SU-DHL-6 (cell line): ENCODE results near the gene KIF16B.

Source experiments
- H2AFZ ChIP-seq: fragments of 200-600 bp; sonication (generic); 2 replicates; pipeline ENCODE4 v1.6.1; 2014; ENCODE audit warnings: low read depth, mild to moderate bottlenecking, moderate library complexity, mixed read lengths, antibody characterized with exemption, low read length; ENCODE audit not compliant: severe bottlenecking
- H3F3A ChIP-seq: fragments of 200-600 bp; shearing (Covaris generic); 2 replicates; pipeline ENCODE4 v1.6.0; 2016; ENCODE audit warnings: antibody characterized with exemption, mild to moderate bottlenecking; ENCODE audit not compliant: insufficient read depth
- H3K27ac ChIP-seq: fragments of 200-600 bp; sonication (generic); 2 replicates; pipeline ENCODE4 v1.5.1; 2016; ENCODE audit warnings: low read depth, mild to moderate bottlenecking, low read length, moderate library complexity, mixed read lengths
- H3K27me3 ChIP-seq: fragments of 200-600 bp; sonication (generic), shearing (Covaris generic); 2 replicates; pipeline ENCODE4 v1.6.0; 2014; ENCODE audit warnings: mild to moderate bottlenecking, low read length
- H3K36me3 ChIP-seq: fragments of 200-600 bp; sonication (generic); 2 replicates; pipeline ENCODE4 v1.6.1; 2014; ENCODE audit warnings: mild to moderate bottlenecking, low read length, mixed read lengths
- H3K4me2 ChIP-seq: fragments of 300-600, 200-600 bp; shearing (Covaris generic), sonication (generic); 2 replicates; pipeline ENCODE4 v1.6.0; 2014; ENCODE audit warnings: low read length, low read depth, mild to moderate bottlenecking; ENCODE audit not compliant: poor library complexity, severe bottlenecking
- H3K4me3 ChIP-seq: fragments of 200-600 bp; sonication (generic); 2 replicates; pipeline ENCODE4 v1.5.1; 2014; ENCODE audit warnings: antibody characterized with exemption, low read length, mild to moderate bottlenecking, mixed read lengths; ENCODE audit not compliant: insufficient read depth, poor library complexity, severe bottlenecking
- H3K79me2 ChIP-seq: fragments of 200-600 bp; sonication (generic); 2 replicates; pipeline ENCODE4 v1.6.1; 2014; ENCODE audit warnings: mild to moderate bottlenecking, low read length, moderate library complexity; ENCODE audit not compliant: insufficient read depth
- H3K9ac ChIP-seq: fragments of 200-600 bp; sonication (generic); 2 replicates; pipeline ENCODE4 v1.7.0; 2014; ENCODE audit warnings: mild to moderate bottlenecking, low read length
- H3K9me2 ChIP-seq: fragments of 200-600 bp; sonication (generic); replicated peaks from 2 replicates; pipeline ENCODE4 v1.6.1; 2014; ENCODE audit warnings: low read length; ENCODE audit not compliant: insufficient read depth
- H3K9me3 ChIP-seq: fragments of 200-600 bp; sonication (generic); 2 replicates; pipeline ENCODE4 v1.6.1; 2014; ENCODE audit warnings: low read length, mixed read lengths; ENCODE audit not compliant: insufficient read depth
- H4K20me1 ChIP-seq: fragments of 200-600 bp; sonication (generic); 2 replicates; pipeline ENCODE4 v1.6.1; 2014; ENCODE audit warnings: low read depth, mild to moderate bottlenecking, antibody characterized with exemption, low read length, moderate library complexity, mixed read lengths
- EZH2phosphoT487 ChIP-seq: fragments of 200-600 bp; sonication (generic), shearing (Covaris generic); conservative IDR thresholded peaks from 2 replicates; pipeline ENCODE4 v1.6.1; 2018; ENCODE audit warnings: mild to moderate bottlenecking, antibody characterized with exemption, low read length, moderate library complexity, mixed read lengths
- TF ChIP-seq, protein P1 (sequence below): fragments of 200-600 bp; sonication (generic); IDR thresholded peaks from one replicate; pipeline ENCODE4 v1.5.1; 2017; ENCODE audit warnings: antibody characterized with exemption, mild to moderate bottlenecking, low read length, moderate library complexity; ENCODE audit not compliant: insufficient read depth, poor library complexity, severe bottlenecking

Gene KIF16B

GRCh38 chr20:16580620-16581019 is 7.4 kb upstream of the KIF16B start:
- Histone ChIP-seq H3K9ac (no peak overlapping the region), H3K4me2 (no peak overlapping the region), H3K79me2 (no peaks in the 10 kb centered on the region), H3F3A (no peaks in the 10 kb centered on the region), H3K36me3 (no peaks in the 10 kb centered on the region), H3K4me3 (no peak overlapping the region), H3K9me3 (no peaks in the 10 kb centered on the region), H4K20me1 (no peaks in the 10 kb centered on the region), H3K9me2 (no peaks in the 10 kb centered on the region; the same call in 1 of the 2 replicates), H3K27ac (no peak overlapping the region), H2AFZ (no peak overlapping the region), H3K27me3 (no peaks in the 10 kb centered on the region)
- TF ChIP-seq, protein P1, sequence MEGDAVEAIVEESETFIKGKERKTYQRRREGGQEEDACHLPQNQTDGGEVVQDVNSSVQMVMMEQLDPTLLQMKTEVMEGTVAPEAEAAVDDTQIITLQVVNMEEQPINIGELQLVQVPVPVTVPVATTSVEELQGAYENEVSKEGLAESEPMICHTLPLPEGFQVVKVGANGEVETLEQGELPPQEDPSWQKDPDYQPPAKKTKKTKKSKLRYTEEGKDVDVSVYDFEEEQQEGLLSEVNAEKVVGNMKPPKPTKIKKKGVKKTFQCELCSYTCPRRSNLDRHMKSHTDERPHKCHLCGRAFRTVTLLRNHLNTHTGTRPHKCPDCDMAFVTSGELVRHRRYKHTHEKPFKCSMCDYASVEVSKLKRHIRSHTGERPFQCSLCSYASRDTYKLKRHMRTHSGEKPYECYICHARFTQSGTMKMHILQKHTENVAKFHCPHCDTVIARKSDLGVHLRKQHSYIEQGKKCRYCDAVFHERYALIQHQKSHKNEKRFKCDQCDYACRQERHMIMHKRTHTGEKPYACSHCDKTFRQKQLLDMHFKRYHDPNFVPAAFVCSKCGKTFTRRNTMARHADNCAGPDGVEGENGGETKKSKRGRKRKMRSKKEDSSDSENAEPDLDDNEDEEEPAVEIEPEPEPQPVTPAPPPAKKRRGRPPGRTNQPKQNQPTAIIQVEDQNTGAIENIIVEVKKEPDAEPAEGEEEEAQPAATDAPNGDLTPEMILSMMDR, result no peak
- no peak for TF ChIP-seq EZH2phosphoT487

GRCh38 chr20:16580147-16580546 is 6.9 kb upstream of the KIF16B start:
- Histone ChIP-seq H3K27me3 (no peaks in the 10 kb centered on the region), H3K79me2 (no peaks in the 10 kb centered on the region), H3K4me3 (no peak overlapping the region), H3K27ac (no peak overlapping the region), H3K9ac (no peak overlapping the region), H3K4me2 (no peak overlapping the region), H3K36me3 (no peaks in the 10 kb centered on the region), H3K9me3 (no peaks in the 10 kb centered on the region), H2AFZ (no peak overlapping the region), H3K9me2 (no peaks in the 10 kb centered on the region; the same call in 1 of the 2 replicates), H4K20me1 (no peaks in the 10 kb centered on the region), H3F3A (no peaks in the 10 kb centered on the region)
- TF ChIP-seq EZH2phosphoT487, result no peak
- TF ChIP-seq, protein P1, result no peak

DNA sequence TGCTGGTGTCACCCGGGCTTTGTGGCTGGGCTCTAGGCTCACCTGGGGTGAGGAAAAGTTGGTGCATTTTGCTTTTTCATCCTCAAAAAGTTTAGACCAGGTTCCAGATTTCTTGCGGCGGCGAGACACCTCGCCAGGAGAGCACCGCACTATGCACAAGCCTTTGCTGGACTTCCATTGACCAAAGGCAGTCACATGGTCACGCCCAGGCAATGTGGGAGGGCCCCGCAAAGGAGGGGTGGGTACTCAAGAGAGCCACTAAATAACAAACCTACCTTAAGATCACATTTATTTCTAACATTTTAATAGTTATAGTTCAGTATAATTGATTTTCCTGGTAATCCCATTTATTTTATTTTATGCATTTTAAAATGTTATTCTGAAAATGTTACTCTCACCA is 3.0 kb upstream of the KIF16B start:
- H3K36me3 ChIP-seq, result no peaks in the 10 kb centered on the region
- no peak overlapping the region for H3K4me3 ChIP-seq
- H3K9me3 ChIP-seq, result no peaks in the 10 kb centered on the region
- H3K27me3 ChIP-seq, result no peaks in the 10 kb centered on the region
- H3K9me2 ChIP-seq, result no peaks in the 10 kb centered on the region; the same call in 1 of the 2 replicates
- no peaks in the 10 kb centered on the region; the same call in 1 of the 2 replicates for H3F3A ChIP-seq
- no peak overlapping the region for H3K9ac ChIP-seq
- H3K27ac ChIP-seq, result no peak overlapping the region
- no peaks in the 10 kb centered on the region for H4K20me1 ChIP-seq
- TF ChIP-seq, protein P1, result no peak
- TF ChIP-seq EZH2phosphoT487, result no peak
- H3K79me2 ChIP-seq, result no peaks in the 10 kb centered on the region
- H2AFZ ChIP-seq, result no peak overlapping the region
- H3K4me2 ChIP-seq, result no peak overlapping the region
